Measurements from ENCODE around the gene CCDC73. TPM values are rescaled to one million over a fixed set of nuclear protein-coding genes. Genes with fewer than 3 reads are reported as not detected.

CCDC73 gene
- total and polyA plus RNA-seq, 2 of the 4 experiments (the other 2 are of a cell fraction): not detected

DNA sequence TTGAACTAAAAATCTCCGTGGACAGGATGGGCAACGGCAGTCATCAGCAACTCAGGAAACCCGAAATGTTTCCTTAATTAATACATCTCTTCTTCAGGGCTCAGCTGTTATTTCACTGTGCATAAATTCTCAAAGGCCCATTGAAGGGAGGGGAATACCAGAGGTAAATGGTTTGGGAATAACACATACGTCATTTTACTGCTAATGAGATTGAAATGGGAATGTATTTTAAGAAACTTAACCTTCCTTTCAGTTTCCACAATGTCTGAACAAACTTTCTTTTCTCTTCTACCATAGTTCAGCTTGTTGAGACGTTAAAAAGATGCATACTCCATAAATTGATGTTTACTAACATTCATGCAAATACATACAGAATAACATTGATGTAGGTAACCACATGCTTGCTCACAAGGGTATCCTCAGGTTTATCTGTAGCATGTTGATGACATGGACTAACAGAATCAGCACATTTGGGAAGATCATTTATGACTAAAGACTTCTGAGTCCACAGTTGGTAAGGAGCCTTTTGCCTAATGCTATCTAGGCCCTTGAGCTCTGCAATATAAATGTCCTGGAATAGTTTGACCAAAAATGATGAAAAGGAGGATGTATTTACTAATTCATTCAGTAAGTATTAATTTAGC lies 27.6 kb upstream of the CCDC73 start:
- no peak overlapping the region for H3K23ac ChIP-seq (ENCODE audit: low read depth, low read length)
- no peak overlapping the region for H2AK9ac ChIP-seq (replicated peaks; ENCODE audit: low read depth, low read length, poor library complexity)
- H3K27me3 ChIP-seq (ENCODE audit: control insufficient read depth, insufficient read depth, low read length): peaks cover 1% of the 10 kb centered on the region; the same call in 1 of the 2 replicates
- H2BK120ac ChIP-seq (ENCODE audit: low read depth, low read length): no peak overlapping the region
- dilution Hi-C loops (cut with HindIII; ENCODE audit: low sequenced_read_pairs, unreplicated experiment) (no loop called here), in situ Hi-C loops (cut with MboI; ENCODE audit: low sequenced_read_pairs) (loop anchor here (25.0 kb wide), 1 partner anchor 115 kb away; no protein-coding TSS in a partner anchor), intact Hi-C loops (cut with micrococcal nuclease) (no loop called here)
- no peak overlapping the region for H3K4ac ChIP-seq (ENCODE audit: low read depth, low read length)
- no peaks in the 10 kb centered on the region for H3K4me1 ChIP-seq (ENCODE audit: control insufficient read depth, insufficient read depth, low read length)
- no peak overlapping the region for H3K18ac ChIP-seq (ENCODE audit: low read depth, low read length)
- TF ChIP-seq MAZ (IDR thresholded peaks at IDR 0.05; ENCODE audit: borderline replicate concordance, low read depth, low read length) (no peak), MAFK (IDR thresholded peaks at IDR 0.05; ENCODE audit: low read depth, low read length) (no peak), POLR2A (IDR thresholded peaks at IDR 0.05; ENCODE audit: low read depth, low read length) (no peak), CTCF (conservative IDR thresholded peaks at IDR 0.05; ENCODE audit: low read depth, low read length) (no peak), CEBPB (IDR thresholded peaks at IDR 0.05; ENCODE audit: low read depth, low read length) (no peak)
- TF ChIP-seq, protein P1, sequence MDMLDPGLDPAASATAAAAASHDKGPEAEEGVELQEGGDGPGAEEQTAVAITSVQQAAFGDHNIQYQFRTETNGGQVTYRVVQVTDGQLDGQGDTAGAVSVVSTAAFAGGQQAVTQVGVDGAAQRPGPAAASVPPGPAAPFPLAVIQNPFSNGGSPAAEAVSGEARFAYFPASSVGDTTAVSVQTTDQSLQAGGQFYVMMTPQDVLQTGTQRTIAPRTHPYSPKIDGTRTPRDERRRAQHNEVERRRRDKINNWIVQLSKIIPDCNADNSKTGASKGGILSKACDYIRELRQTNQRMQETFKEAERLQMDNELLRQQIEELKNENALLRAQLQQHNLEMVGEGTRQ (IDR thresholded peaks at IDR 0.05; ENCODE audit: low read depth, low read length): no peak
- DNase-seq (no peak), ATAC-seq (ENCODE audit: low read depth) (no peak)
- H3K27ac ChIP-seq (ENCODE audit: insufficient read depth, low read length): no peak overlapping the region
- H3K9ac ChIP-seq (ENCODE audit: low read depth, low read length): no peak overlapping the region
- no peaks in the 10 kb centered on the region for H3K9me3 ChIP-seq (ENCODE audit: control insufficient read depth, insufficient read depth, low read length)
- H2BK20ac ChIP-seq (ENCODE audit: low read depth, low read length): no peak overlapping the region
- H2BK15ac ChIP-seq (ENCODE audit: low read depth, low read length): no peak overlapping the region
- ChIA-PET POLR2A (ENCODE audit: unreplicated experiment) (no interaction called here), CTCF (interaction anchor here (1.0 kb wide), 1 partner anchor 13 kb away, joined by 3 read pairs; no protein-coding TSS in a partner anchor)
- H2AFZ ChIP-seq (replicated peaks; ENCODE audit: low read length, poor library complexity): no peak overlapping the region
- no peaks in the 10 kb centered on the region for H3K36me3 ChIP-seq (ENCODE audit: control insufficient read depth, insufficient read depth, low read length)
- no peak overlapping the region for H3K4me3 ChIP-seq (ENCODE audit: insufficient read depth, low read depth, low read length)
- no peaks in the 10 kb centered on the region for H4K20me1 ChIP-seq (ENCODE audit: insufficient read depth, low read length)
- no peak overlapping the region for H3K56ac ChIP-seq (ENCODE audit: extremely low read depth, insufficient read depth, low read length)
- no TSS peak for BruUV-seq (replicated peaks)
- no peak overlapping the region for H3K14ac ChIP-seq (replicated peaks; ENCODE audit: low read depth, low read length)
- H3K79me1 ChIP-seq (ENCODE audit: low read depth in 1 of 2, low read length in 2 of 2): no peaks in the 10 kb centered on the region
- no peak overlapping the region for H2BK5ac ChIP-seq (ENCODE audit: low read depth, low read length, poor library complexity, severe bottlenecking)
- no peak overlapping the region for H4K5ac ChIP-seq (ENCODE audit: low read depth, low read length)
- H3K9me1 ChIP-seq (ENCODE audit: insufficient read depth, low read length): no peaks in the 10 kb centered on the region
- H4K91ac ChIP-seq (ENCODE audit: insufficient read depth, low read depth, low read length): no peak overlapping the region
- H3K4me2 ChIP-seq (ENCODE audit: low read depth, low read length): no peak overlapping the region
- H2AK5ac ChIP-seq (ENCODE audit: low read depth, low read length): no peak overlapping the region
- no peak overlapping the region for H4K8ac ChIP-seq (ENCODE audit: low read depth in 2 of 2, low read length in 2 of 2)
- no CpG with 5 or more reads among the region's 5 CpGs for WGBS, 2 experiments (ENCODE audit: extremely low coverage in 2 of 2, insufficient read length in 1 of 2)
